ENCODE data around the gene SHKBP1.
"Not testable (repeated sequence)": the region's sequence is repeated elsewhere in the genome, so short reads cannot be mapped to it uniquely, and the experiment has no call there.

The SHKBP1 gene

GRCh38 chr19:40585241-40585981 lies 8.7 kb downstream of the SHKBP1 start:
- DNase-seq: peak; percentile 59 to 73

- no peak for DNase-seq
Observed at GRCh38 chr19:40585982-40586422, 9.3 kb downstream of the SHKBP1 start.

- no peak for DNase-seq
Observed at GRCh38 chr19:40586611-40587010, 9.9 kb downstream of the SHKBP1 start.

- DNase-seq: peak in 1 of 2 experiments; percentile 56
Observed at GRCh38 chr19:40588110-40588854, 11.6 kb downstream of the SHKBP1 start.

- DNase-seq: no peak
Observed at GRCh38 chr19:40588926-40589569, 12.4 kb downstream of the SHKBP1 start.

GRCh38 chr19:40589591-40590429 lies 13.1 kb downstream of the SHKBP1 start:
- no peak for DNase-seq

GRCh38 chr19:40590464-40591265 lies 14.0 kb downstream of the SHKBP1 start:
- no peak for DNase-seq

GRCh38 chr19:40591724-40592123 lies 15.1 kb downstream of the SHKBP1 start:
- DNase-seq: not testable (repeated sequence)

GRCh38 chr19:40592170-40592569 lies 15.5 kb downstream of the SHKBP1 start:
- peak in 1 of 2 experiments; percentile 43 for DNase-seq

- DNase-seq: no peak
Observed at GRCh38 chr19:40594255-40594654, 17.6 kb downstream of the SHKBP1 start.

GRCh38 chr19:40594657-40595091 lies 18.0 kb downstream of the SHKBP1 start:
- DNase-seq: no peak

GRCh38 chr19:40596608-40597328 lies 20.1 kb downstream of the SHKBP1 start:
- DNase-seq: no peak

GRCh38 chr19:40597329-40597838 lies 20.7 kb downstream of the SHKBP1 start:
- no peak for DNase-seq

GRCh38 chr19:40598121-40598917 lies 21.6 kb downstream of the SHKBP1 start:
- peak; percentile 59 to 77 for DNase-seq

GRCh38 chr19:40598918-40599307 lies 22.2 kb downstream of the SHKBP1 start:
- DNase-seq: no peak

GRCh38 chr19:40599331-40599901 lies 22.7 kb downstream of the SHKBP1 start:
- no peak for DNase-seq

GRCh38 chr19:40599902-40600569 lies 23.4 kb downstream of the SHKBP1 start:
- DNase-seq: no peak

GRCh38 chr19:40600570-40601133 lies 24.0 kb downstream of the SHKBP1 start:
- DNase-seq: no peak
